ENCODE results near the gene INTS11.

Gene INTS11

GRCh38 chr1:1307261-1307922, 17.1 kb downstream of the INTS11 start:
- TF ChIP-seq TCF12 (IDR thresholded peaks at IDR 0.05; ENCODE audit: low read depth) (no peak), ZBTB7A (IDR thresholded peaks at IDR 0.05; ENCODE audit: low read depth) (peak; percentile 56), EP300 (IDR thresholded peaks at IDR 0.05; ENCODE audit: borderline replicate concordance) (no peak), TAF1 (IDR thresholded peaks at IDR 0.05; ENCODE audit: low read depth) (no peak), EGR1 (IDR thresholded peaks at IDR 0.05) (peak; percentile 86)

GRCh38 chr1:1306661-1307260, 17.7 kb downstream of the INTS11 start:
- TF ChIP-seq CEBPB (IDR thresholded peaks at IDR 0.05) (no peak), EP300 (IDR thresholded peaks at IDR 0.05; ENCODE audit: borderline replicate concordance) (no peak), MAX (IDR thresholded peaks at IDR 0.05) (no peak), TCF12 (IDR thresholded peaks at IDR 0.05; ENCODE audit: low read depth) (no peak), YY1 (IDR thresholded peaks at IDR 0.05; ENCODE audit: low read depth) (no peak), TEAD4 (IDR thresholded peaks at IDR 0.05) (no peak), TAF1 (IDR thresholded peaks at IDR 0.05; ENCODE audit: low read depth) (no peak), ZBTB7A (IDR thresholded peaks at IDR 0.05; ENCODE audit: low read depth) (no peak), EGR1 (IDR thresholded peaks at IDR 0.05) (no peak), USF1 (IDR thresholded peaks at IDR 0.05) (no peak), CREB1 (IDR thresholded peaks at IDR 0.05; ENCODE audit: low read depth) (no peak), FOXM1 (IDR thresholded peaks at IDR 0.05; ENCODE audit: borderline replicate concordance, low read depth) (no peak), NFIC (IDR thresholded peaks at IDR 0.05) (no peak), RAD21 (IDR thresholded peaks at IDR 0.05; ENCODE audit: low read depth) (no peak), REST (IDR thresholded peaks at IDR 0.05; ENCODE audit: low read depth) (no peak)

- TF ChIP-seq EGR1 (IDR thresholded peaks at IDR 0.05) (no peak), YY1 (IDR thresholded peaks at IDR 0.05; ENCODE audit: low read depth) (no peak), CREB1 (IDR thresholded peaks at IDR 0.05; ENCODE audit: low read depth) (no peak), CEBPB (IDR thresholded peaks at IDR 0.05) (no peak), RAD21 (IDR thresholded peaks at IDR 0.05; ENCODE audit: low read depth) (no peak), FOXM1 (IDR thresholded peaks at IDR 0.05; ENCODE audit: borderline replicate concordance, low read depth) (no peak), TEAD4 (IDR thresholded peaks at IDR 0.05) (no peak), REST (IDR thresholded peaks at IDR 0.05; ENCODE audit: low read depth) (no peak), MAX (IDR thresholded peaks at IDR 0.05) (no peak), USF1 (IDR thresholded peaks at IDR 0.05) (no peak), ZBTB7A (IDR thresholded peaks at IDR 0.05; ENCODE audit: low read depth) (no peak), EP300 (IDR thresholded peaks at IDR 0.05; ENCODE audit: borderline replicate concordance) (no peak), NFIC (IDR thresholded peaks at IDR 0.05) (no peak), TAF1 (IDR thresholded peaks at IDR 0.05; ENCODE audit: low read depth) (no peak), TCF12 (IDR thresholded peaks at IDR 0.05; ENCODE audit: low read depth) (no peak)
These were observed 18.3 kb downstream of the INTS11 start for GRCh38 chr1:1306070-1306660.

- TF ChIP-seq TCF12 (IDR thresholded peaks at IDR 0.05; ENCODE audit: low read depth) (0 out of 2 replicates have a peak, but pooled peaks have one; percentile 21), FOXM1 (IDR thresholded peaks at IDR 0.05; ENCODE audit: borderline replicate concordance, low read depth) (no peak), TEAD4 (IDR thresholded peaks at IDR 0.05) (no peak), CEBPB (IDR thresholded peaks at IDR 0.05) (no peak), MAX (IDR thresholded peaks at IDR 0.05) (no peak), REST (IDR thresholded peaks at IDR 0.05; ENCODE audit: low read depth) (no peak), ZBTB7A (IDR thresholded peaks at IDR 0.05; ENCODE audit: low read depth) (no peak; the same call in 1 of the 2 replicates), NFIC (IDR thresholded peaks at IDR 0.05) (peak; percentile 37; the same call in 1 of the 2 replicates)
These were observed 19.0 kb downstream of the INTS11 start for GRCh38 chr1:1305300-1306069.
